ENCODE results near the gene UNC13C. TPM values are rescaled to one million over a fixed set of nuclear protein-coding genes. Genes with fewer than 3 reads are reported as not detected.

UNC13C gene
- total RNA-seq, 2 experiments from 2014 or later, result not detected

GRCh38 chr15:54559405-54560069, 581.3 kb downstream of the UNC13C start:
- Histone ChIP-seq H3K36me3 (ENCODE audit: insufficient read depth, low read length) (no peaks in the 10 kb centered on the region), H3K9me3 (ENCODE audit: low read length) (no peaks in the 10 kb centered on the region), H2AFZ (ENCODE audit: low read length) (no peak overlapping the region), H3K27ac (ENCODE audit: low read depth, low read length, poor library complexity, severe bottlenecking) (no peak overlapping the region), H3K4me1 (ENCODE audit: insufficient read depth, low read length, poor library complexity, severe bottlenecking) (no peaks in the 10 kb centered on the region), H3K9me2 (ENCODE audit: insufficient read depth, low read length) (no peaks in the 10 kb centered on the region), H3K4me3 (ENCODE audit: low read depth, low read length, poor library complexity, severe bottlenecking) (no peak overlapping the region), H3K4me2 (ENCODE audit: low read length) (no peak overlapping the region), H3K79me2 (ENCODE audit: insufficient read depth, low read depth, low read length) (no peaks in the 10 kb centered on the region), H4K20me1 (ENCODE audit: insufficient read depth, low read length) (no peaks in the 10 kb centered on the region)
- ChIA-PET CTCF (ENCODE audit: unreplicated experiment) (no interaction called here), POLR2A (no interaction called here)
- intact Hi-C loops (cut with micrococcal nuclease; ENCODE audit: unreplicated experiment), result no loop called here
- no peak for DNase-seq (ENCODE audit: low spot score)
- TF ChIP-seq CTCF (conservative IDR thresholded peaks at IDR 0.05; ENCODE audit: low read length) (no peak), EZH2phosphoT487 (IDR thresholded peaks at IDR 0.05; ENCODE audit: borderline replicate concordance, low read depth, low read length) (no peak)
- BruUV-seq (replicated peaks), result no TSS peak

GRCh38 chr15:54560417-54560816, 582.2 kb downstream of the UNC13C start:
- Histone ChIP-seq H3K4me2 (ENCODE audit: low read length) (no peak overlapping the region), H2AFZ (ENCODE audit: low read length) (no peak overlapping the region), H3K79me2 (ENCODE audit: insufficient read depth, low read depth, low read length) (no peaks in the 10 kb centered on the region), H3K27ac (ENCODE audit: low read depth, low read length, poor library complexity, severe bottlenecking) (no peak overlapping the region), H3K9me3 (ENCODE audit: low read length) (no peaks in the 10 kb centered on the region), H3K4me1 (ENCODE audit: insufficient read depth, low read length, poor library complexity, severe bottlenecking) (no peaks in the 10 kb centered on the region), H3K4me3 (ENCODE audit: low read depth, low read length, poor library complexity, severe bottlenecking) (no peak overlapping the region), H4K20me1 (ENCODE audit: insufficient read depth, low read length) (no peaks in the 10 kb centered on the region), H3K36me3 (ENCODE audit: insufficient read depth, low read length) (no peaks in the 10 kb centered on the region), H3K9me2 (ENCODE audit: insufficient read depth, low read length) (no peaks in the 10 kb centered on the region)
- intact Hi-C loops (cut with micrococcal nuclease; ENCODE audit: unreplicated experiment), result no loop called here
- CTCF ChIA-PET (ENCODE audit: unreplicated experiment), result no interaction called here
- no TSS peak for BruUV-seq (replicated peaks)
- DNase-seq (ENCODE audit: low spot score), result no peak
- TF ChIP-seq CTCF (conservative IDR thresholded peaks at IDR 0.05; ENCODE audit: low read length) (no peak), EZH2phosphoT487 (IDR thresholded peaks at IDR 0.05; ENCODE audit: borderline replicate concordance, low read depth, low read length) (no peak)
- POLR2A ChIA-PET, result no interaction called here

GRCh38 chr15:54564166-54564565, 585.9 kb downstream of the UNC13C start:
- Histone ChIP-seq H3K27ac (ENCODE audit: low read depth, low read length, poor library complexity, severe bottlenecking) (no peak overlapping the region), H3K4me2 (ENCODE audit: low read length) (no peak overlapping the region), H3K9me3 (ENCODE audit: low read length) (no peaks in the 10 kb centered on the region), H3K9me2 (ENCODE audit: insufficient read depth, low read length) (no peaks in the 10 kb centered on the region), H3K36me3 (ENCODE audit: insufficient read depth, low read length) (no peaks in the 10 kb centered on the region), H4K20me1 (ENCODE audit: insufficient read depth, low read length) (no peaks in the 10 kb centered on the region), H3K79me2 (ENCODE audit: insufficient read depth, low read depth, low read length) (no peaks in the 10 kb centered on the region), H3K4me3 (ENCODE audit: low read depth, low read length, poor library complexity, severe bottlenecking) (no peak overlapping the region), H3K4me1 (ENCODE audit: insufficient read depth, low read length, poor library complexity, severe bottlenecking) (no peaks in the 10 kb centered on the region), H2AFZ (ENCODE audit: low read length) (no peak overlapping the region)
- no TSS peak for BruUV-seq (replicated peaks)
- POLR2A ChIA-PET, result interaction anchor here (0.5 kb wide), 1 partner anchor 120 kb away, joined by 3 read pairs; no protein-coding TSS in a partner anchor
- intact Hi-C loops (cut with micrococcal nuclease; ENCODE audit: unreplicated experiment), result no loop called here
- CTCF ChIA-PET (ENCODE audit: unreplicated experiment), result no interaction called here
- DNase-seq (ENCODE audit: low spot score), result no peak
- TF ChIP-seq EZH2phosphoT487 (IDR thresholded peaks at IDR 0.05; ENCODE audit: borderline replicate concordance, low read depth, low read length) (no peak), CTCF (conservative IDR thresholded peaks at IDR 0.05; ENCODE audit: low read length) (no peak)

Data from OCI-LY7 (cell line).